Jurkat, Clone E6-1 (cell line): ENCODE results near the gene SHISA6.
"Not testable (repeated sequence)": the region's sequence is repeated elsewhere in the genome, so short reads cannot be mapped to it uniquely, and the experiment has no call there.

ENCODE experiments used
- DNase-seq: peaks from one replicate; pipeline ENCODE4 v3.0.0-alpha.2; 2011; ENCODE audit warnings: low read depth, low spot score
- H3K4me3 ChIP-seq: 2 replicates; pipeline ENCODE4 v1.5.1; 2011; ENCODE audit warnings: mild to moderate bottlenecking, low read length, control low read depth, moderate library complexity

Gene SHISA6

GRCh38 chr17:11296994-11297393, 56.0 kb downstream of the SHISA6 start:
- H3K4me3 ChIP-seq = no peak overlapping the region
- DNase-seq = peak; percentile 6

GRCh38 chr17:11298401-11298800, 57.4 kb downstream of the SHISA6 start:
- DNase-seq = no peak
- no peak overlapping the region for H3K4me3 ChIP-seq

GRCh38 chr17:11300201-11300600, 59.2 kb downstream of the SHISA6 start:
- DNase-seq = no peak
- no peak overlapping the region for H3K4me3 ChIP-seq

GRCh38 chr17:11300738-11301137, 59.7 kb downstream of the SHISA6 start:
- DNase-seq = no peak
- H3K4me3 ChIP-seq = no peak overlapping the region

- H3K4me3 ChIP-seq = not testable (repeated sequence)
Observed at GRCh38 chr17:11301874-11302273, 60.9 kb downstream of the SHISA6 start.

GRCh38 chr17:11302401-11303186, 61.6 kb downstream of the SHISA6 start:
- no peak overlapping the region for H3K4me3 ChIP-seq
- DNase-seq = no peak

More at GRCh38 chr17:11301874-11302273, 60.9 kb downstream of the SHISA6 start:
- not testable (repeated sequence) for DNase-seq

- no peak for DNase-seq
- no peak overlapping the region for H3K4me3 ChIP-seq
Observed at GRCh38 chr17:11303773-11304394, 62.9 kb downstream of the SHISA6 start.

GRCh38 chr17:11304568-11304967, 63.6 kb downstream of the SHISA6 start:
- DNase-seq = no peak
- H3K4me3 ChIP-seq = no peak overlapping the region

- no peak overlapping the region for H3K4me3 ChIP-seq
- DNase-seq = no peak
Observed at GRCh38 chr17:11305524-11305923, 64.5 kb downstream of the SHISA6 start.

GRCh38 chr17:11308531-11308930, 67.5 kb downstream of the SHISA6 start:
- no peak overlapping the region for H3K4me3 ChIP-seq
- no peak for DNase-seq

- H3K4me3 ChIP-seq = no peak overlapping the region
- DNase-seq = no peak
Observed at GRCh38 chr17:11309033-11309432, 68.0 kb downstream of the SHISA6 start.

GRCh38 chr17:11309850-11310249, 68.8 kb downstream of the SHISA6 start:
- DNase-seq = no peak
- no peak overlapping the region for H3K4me3 ChIP-seq

- not testable (repeated sequence) for H3K4me3 ChIP-seq, DNase-seq
Observed at GRCh38 chr17:11316451-11316850, 75.4 kb downstream of the SHISA6 start.

GRCh38 chr17:11318207-11318606, 77.2 kb downstream of the SHISA6 start:
- no peak overlapping the region for H3K4me3 ChIP-seq
- no peak for DNase-seq

- no peak for DNase-seq
- H3K4me3 ChIP-seq = no peak overlapping the region
Observed at GRCh38 chr17:11319894-11320293, 78.9 kb downstream of the SHISA6 start.

GRCh38 chr17:11324021-11324420, 83.0 kb downstream of the SHISA6 start:
- DNase-seq = no peak
- no peak overlapping the region for H3K4me3 ChIP-seq

GRCh38 chr17:11324846-11325420, 83.9 kb downstream of the SHISA6 start:
- DNase-seq = no peak
- H3K4me3 ChIP-seq = no peak overlapping the region

- H3K4me3 ChIP-seq = no peak overlapping the region
- DNase-seq = no peak
Observed at GRCh38 chr17:11326492-11326891, 85.5 kb downstream of the SHISA6 start.

GRCh38 chr17:11328770-11329169, 87.8 kb downstream of the SHISA6 start:
- H3K4me3 ChIP-seq = no peak overlapping the region
- DNase-seq = no peak

GRCh38 chr17:11330006-11330405, 89.0 kb downstream of the SHISA6 start:
- no peak for DNase-seq
- no peak overlapping the region for H3K4me3 ChIP-seq
